Right lobe of liver (tissue), 6 donors: ENCODE data around the gene GDF2. TPM values are rescaled to one million over a fixed set of nuclear protein-coding genes. Genes with fewer than 3 reads are reported as not detected.

Source experiments
- ATAC-seq, 4 donors: fragments of 200-7000 bp; cut with Tn5 transposase; one replicate each; pipeline ENCODE4 v1.9.1; 2020; ENCODE audit warnings: mild to moderate bottlenecking in 4 of 4, moderate library complexity in 4 of 4
- DNase-seq, 3 donors: peaks; one replicate each; pipeline ENCODE4 v3.0.0-alpha.2; 2020
- H3K27ac ChIP-seq, 3 donors: fragments of 200-600 bp; one replicate each; pipeline ENCODE4 v1.8.0; 2022
- H3K27me3 ChIP-seq, 2 donors: fragments of 200-600 bp; one replicate each; pipeline ENCODE4 v1.8.0; 2022
- H3K36me3 ChIP-seq, 4 donors: fragments of 200-600 bp; sonication (generic) in 1 of 4; one replicate each; pipeline versions ENCODE4 v1.5.1 to v1.8.0; 2017 to 2022; ENCODE audit warnings: control low read depth in 1 of 4
- H3K4me1 ChIP-seq, 4 donors: fragments of 200-600 bp; sonication (generic) in 1 of 4; one replicate each; pipeline versions ENCODE4 v1.5.1 to v1.8.0; 2017 to 2022; ENCODE audit warnings: control low read depth in 1 of 4
- H3K4me3 ChIP-seq, 3 donors: fragments of 200-600 bp; one replicate each; pipeline ENCODE4 v1.8.0; 2022
- H3K9me3 ChIP-seq, 4 donors: fragments of 200-600 bp; sonication (generic) in 1 of 4; one replicate each; pipeline versions ENCODE4 v1.5.1 to v1.8.0; 2017 to 2022; ENCODE audit warnings: control low read depth in 1 of 4
- CTCF ChIP-seq, 4 donors: fragments of 200-600 bp in 3 of 4; fragments of 450-650 bp in 1 of 4; IDR thresholded peaks; one replicate each; pipeline versions ENCODE4 v1.5.1 to v1.8.0; 2016 to 2022; ENCODE audit warnings: antibody characterized with exemption in 4 of 4, mild to moderate bottlenecking in 2 of 4
- POLR2A ChIP-seq: fragments of 450-650 bp; IDR thresholded peaks from one replicate; pipeline ENCODE4 v1.6.1; 2017; ENCODE audit warnings: antibody characterized with exemption, mild to moderate bottlenecking
- WGBS: methylation state at CpG from one replicate; pipeline ENCODE4 v1.1.6; 2018; ENCODE audit warnings: low coverage, low lambda C conversion rate; ENCODE audit not compliant: insufficient coverage; ENCODE audit errors: missing lambda C conversion rate; 5-methylcytosine and 5-hydroxymethylcytosine counted together
- intact Hi-C, 2 donors: fragments of 100-400 bp; cut with DNase I; formaldehyde crosslinking; loops; one replicate each; pipeline versions ENCODE4 v1.11.2 to v1.14.1; 2022
- total RNA-seq, 6 experiments: library from RNA; depleted of rRNA in 2 of 6; stranded (reverse); fragments of >200 nt in 2 of 6; fragmentation: NEBNext Ultra II Directional in 3 of 6; extraction: Animal tissue kit (Norgen Biotek cat#: 25700) in 3 of 6; gene quantifications; one replicate each; pipeline versions ENCODE4 v1.1.0 to v1.2.4, GENCODE V29; 2016 to 2023
- donor health status: DM: no; HTN: yes; CAD: no.
- donor health status: DM: no; HTN: no; CAD: no.
- donor health status: DM: no; HTN: no; CAD: no.
- donor health status: DM: no; HTN: yes; CAD: no.
- donor health status: DM: no; HTN: yes; CAD: no.

The GDF2 gene
- total RNA-seq, 6 experiments from 2014 or later, result 4.5 to 15.9 (median 9.7) TPM

GRCh38 chr10:47308775-47309174 lies 13.5 kb upstream of the GDF2 start:
- no peaks in the 10 kb centered on the region for H3K4me1 ChIP-seq
- no peaks in the 10 kb centered on the region for H3K27me3 ChIP-seq
- 85% methylated on average over 3 of the region's 9 CpGs for WGBS
- H3K4me3 ChIP-seq, result no peak overlapping the region
- H3K36me3 ChIP-seq, result no peaks in the 10 kb centered on the region
- ATAC-seq (no peak), DNase-seq (peak in 1 of 3 donors; percentile 33)
- H3K9me3 ChIP-seq, result no peaks in the 10 kb centered on the region
- H3K27ac ChIP-seq, result no peak overlapping the region
- intact Hi-C loops, result no loop called here
- TF ChIP-seq CTCF (IDR thresholded peaks at IDR 0.05) (no peak), POLR2A (no peak)

GRCh38 chr10:47309408-47310089 lies 12.7 kb upstream of the GDF2 start:
- DNase-seq (peak in 1 of 3 donors; percentile 7), ATAC-seq (no peak)
- TF ChIP-seq POLR2A (no peak), CTCF (IDR thresholded peaks at IDR 0.05) (peak in 1 of 4 donors; percentile 12)
- Histone ChIP-seq H3K4me1 (no peaks in the 10 kb centered on the region), H3K4me3 (no peak overlapping the region), H3K36me3 (no peaks in the 10 kb centered on the region), H3K27ac (no peak overlapping the region), H3K27me3 (no peaks in the 10 kb centered on the region), H3K9me3 (no peaks in the 10 kb centered on the region)
- intact Hi-C loops, result loop anchor here (5.0 kb wide), 3 partner anchors 262 to 282 kb away; no protein-coding TSS in a partner anchor
- WGBS, result 38% methylated on average over 5 of the region's 34 CpGs

DNA sequence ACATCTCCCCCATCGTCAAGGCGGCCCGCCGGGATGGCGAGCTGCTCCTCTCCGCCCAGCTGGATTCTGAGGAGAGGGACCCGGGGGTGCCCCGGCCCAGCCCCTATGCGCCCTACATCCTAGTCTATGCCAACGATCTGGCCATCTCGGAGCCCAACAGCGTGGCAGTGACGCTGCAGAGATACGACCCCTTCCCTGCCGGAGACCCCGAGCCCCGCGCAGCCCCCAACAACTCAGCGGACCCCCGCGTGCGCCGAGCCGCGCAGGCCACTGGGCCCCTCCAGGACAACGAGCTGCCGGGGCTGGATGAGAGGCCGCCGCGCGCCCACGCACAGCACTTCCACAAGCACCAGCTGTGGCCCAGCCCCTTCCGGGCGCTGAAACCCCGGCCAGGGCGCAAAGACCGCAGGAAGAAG lies 12.2 kb upstream of the GDF2 start:
- no peak for ATAC-seq
- Histone ChIP-seq H3K36me3 (no peaks in the 10 kb centered on the region), H3K27me3 (no peaks in the 10 kb centered on the region), H3K4me1 (no peaks in the 10 kb centered on the region), H3K4me3 (no peak overlapping the region), H3K9me3 (no peaks in the 10 kb centered on the region), H3K27ac (no peak overlapping the region)
- 94% methylated on average over 11 of the region's 37 CpGs for WGBS
- DNase-seq, result peak in 1 of 3 donors; percentile 43
- intact Hi-C loops, result loop anchor here (5.0 kb wide), 3 partner anchors 263 to 283 kb away; no protein-coding TSS in a partner anchor
- TF ChIP-seq CTCF (IDR thresholded peaks at IDR 0.05) (no peak), POLR2A (no peak)

DNA sequence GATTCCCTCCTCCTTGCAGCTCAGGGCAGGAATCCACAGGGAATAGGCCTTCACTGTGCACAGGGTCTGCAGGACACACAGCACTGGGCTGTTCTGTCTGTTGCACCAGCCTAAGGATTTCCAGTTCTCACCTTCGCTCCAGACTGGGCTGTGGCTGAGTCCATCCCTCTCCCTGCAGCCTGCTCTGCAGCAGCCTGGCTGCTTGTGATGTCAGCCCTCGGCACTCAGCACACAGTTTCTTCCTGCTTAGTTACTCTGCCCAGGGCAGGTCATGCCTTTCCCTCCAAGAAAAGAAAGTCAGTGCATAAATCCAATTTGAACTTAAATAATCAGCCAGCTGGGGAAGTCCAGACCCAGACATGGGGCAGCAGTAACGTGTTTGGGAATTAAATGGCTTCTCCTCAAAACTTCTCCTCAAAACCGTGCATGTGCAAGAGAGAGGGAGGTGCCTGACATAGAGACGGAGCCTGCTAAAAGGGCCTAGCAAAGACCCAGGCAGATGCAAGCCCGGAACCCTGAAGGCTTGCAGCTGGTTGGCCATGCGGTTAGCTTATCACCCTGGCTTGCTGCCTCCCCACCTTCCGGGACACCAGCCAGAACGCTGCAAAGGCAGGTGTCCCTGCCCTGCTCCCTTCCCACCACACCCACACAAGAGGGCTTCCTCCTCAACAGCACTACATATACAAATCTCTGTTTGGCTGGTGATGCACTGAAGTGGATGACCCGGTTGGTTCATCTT lies 10.9 kb upstream of the GDF2 start:
- no peaks in the 10 kb centered on the region for H3K9me3 ChIP-seq
- ATAC-seq (peak in 1 of 4 donors; percentile 14), DNase-seq (peak in 1 of 3 donors; percentile 51)
- WGBS, result 32% methylated on average over 9 of the region's 10 CpGs
- intact Hi-C loops, result loop anchor here (5.0 kb wide), 3 partner anchors 264 to 284 kb away; no protein-coding TSS in a partner anchor
- no peak overlapping the region for H3K4me3 ChIP-seq
- H3K27ac ChIP-seq, result no peak overlapping the region
- H3K27me3 ChIP-seq, result no peaks in the 10 kb centered on the region
- H3K36me3 ChIP-seq, result no peaks in the 10 kb centered on the region
- TF ChIP-seq POLR2A (no peak), CTCF (IDR thresholded peaks at IDR 0.05) (no peak)
- H3K4me1 ChIP-seq, result no peaks in the 10 kb centered on the region
